HG03575 (cell line): ENCODE data around the gene ARMC5.
"Not testable (repeated sequence)": the region's sequence is repeated elsewhere in the genome, so short reads cannot be mapped to it uniquely, and the experiment has no call there.

ENCODE experiments used
- ATAC-seq: cut with Tn5 transposase; IDR thresholded peaks from one replicate; pipeline ENCODE4 v1.9.1; 2021; ENCODE audit not compliant: unreplicated experiment, insufficient number of reproducible peaks, low FRiP score; ENCODE audit errors: extremely low read depth

Gene ARMC5

DNA sequence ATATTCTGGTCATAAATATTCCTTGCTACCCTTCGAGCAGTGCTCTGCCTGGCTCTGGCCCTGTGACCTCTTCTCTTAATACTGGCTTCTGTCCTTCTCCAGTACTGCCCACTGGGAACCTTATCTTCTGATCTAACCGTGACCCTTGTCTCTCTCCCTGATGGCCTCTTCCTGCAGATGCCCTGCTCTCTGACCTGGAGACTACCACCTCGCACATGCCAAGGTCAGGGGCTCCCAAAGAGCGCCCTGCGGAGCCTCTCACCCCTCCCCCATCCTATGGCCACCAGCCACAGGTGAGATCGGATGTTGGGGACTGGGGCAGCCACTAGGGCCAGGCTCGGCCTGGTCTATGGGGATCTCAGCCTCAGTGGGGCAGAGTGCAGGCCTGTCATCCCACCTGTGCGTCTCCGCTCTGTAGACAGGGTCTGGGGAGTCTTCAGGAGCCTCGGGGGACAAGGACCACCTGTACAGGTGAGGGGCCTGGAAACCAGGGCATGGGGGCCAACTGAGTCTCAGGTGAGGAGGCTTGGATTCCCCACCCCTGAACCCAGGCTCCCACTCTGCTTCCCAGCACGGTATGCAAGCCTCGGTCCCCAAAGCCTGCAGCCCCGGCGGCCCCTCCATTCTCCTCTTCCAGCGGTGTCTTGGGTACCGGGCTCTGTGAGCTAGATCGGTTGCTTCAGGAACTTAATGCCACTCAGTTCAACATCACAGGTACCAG lies 14.1 kb downstream of the ARMC5 start:
- no peak for ATAC-seq

DNA sequence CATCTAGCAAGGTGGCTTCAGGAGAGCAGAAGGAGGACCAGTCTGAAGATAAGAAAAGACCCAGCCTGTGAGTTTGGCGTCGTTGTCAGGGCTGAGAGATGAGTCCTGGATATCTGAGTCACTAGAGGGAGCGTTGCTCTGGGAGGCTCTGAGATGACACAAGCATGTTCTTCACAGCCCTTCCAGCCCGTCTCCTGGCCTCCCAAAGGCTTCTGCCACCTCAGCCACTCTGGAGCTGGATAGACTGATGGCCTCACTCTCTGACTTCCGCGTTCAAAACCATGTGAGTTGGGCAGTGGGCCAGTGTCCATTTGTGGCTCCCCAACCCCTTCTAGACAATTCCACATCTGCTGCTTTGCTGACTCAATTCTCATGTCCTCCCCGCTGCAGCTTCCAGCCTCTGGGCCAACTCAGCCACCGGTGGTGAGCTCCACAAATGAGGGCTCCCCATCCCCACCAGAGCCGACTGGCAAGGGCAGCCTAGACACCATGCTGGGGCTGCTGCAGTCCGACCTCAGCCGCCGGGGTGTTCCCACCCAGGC lies 14.9 kb downstream of the ARMC5 start:
- ATAC-seq: no peak

DNA sequence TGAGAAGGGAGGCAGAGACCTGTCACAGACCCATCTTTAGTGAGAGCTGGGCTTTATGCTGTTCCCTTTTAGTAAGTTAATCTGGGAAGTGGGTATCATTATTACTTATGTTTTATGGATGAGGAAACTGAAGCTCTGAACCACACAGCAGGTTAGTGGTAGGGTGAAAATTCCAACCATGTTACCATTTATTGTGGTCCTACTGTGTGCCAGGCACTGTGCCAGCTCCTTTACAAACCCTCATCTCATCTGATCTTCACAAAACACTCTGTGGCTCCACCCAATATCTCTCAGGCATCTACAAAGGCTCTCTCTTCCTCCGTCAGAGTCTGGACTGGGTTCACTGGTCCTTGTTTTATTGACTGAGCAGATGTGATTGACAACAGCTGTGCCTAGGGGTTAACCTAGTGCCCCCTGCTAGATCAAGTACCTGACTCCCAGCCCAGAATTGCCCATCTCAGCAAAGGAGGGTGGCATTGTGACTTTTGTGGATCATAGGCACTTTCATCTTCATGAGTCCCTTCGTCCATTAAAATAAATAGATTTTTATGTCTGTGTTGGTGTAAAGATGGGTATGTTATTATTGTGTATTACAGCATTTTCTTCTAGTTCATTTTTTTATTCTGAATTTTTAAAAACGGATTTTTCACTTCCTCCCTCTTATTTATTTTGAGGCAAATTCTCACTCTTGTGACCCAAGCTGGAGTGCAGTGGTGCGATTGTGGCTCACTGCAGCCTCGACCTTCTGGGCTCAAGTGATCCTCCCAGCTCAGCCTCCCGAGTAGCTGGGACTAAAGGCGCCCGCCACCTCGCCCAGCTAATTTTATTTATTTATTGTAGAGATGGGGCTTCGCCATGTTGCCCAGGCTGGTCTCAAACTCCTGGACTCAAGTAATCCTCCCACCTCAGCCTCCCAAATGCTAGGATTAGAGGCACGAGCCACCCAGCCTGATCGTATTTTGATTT lies 15.8 kb downstream of the ARMC5 start:
- no peak for ATAC-seq

DNA sequence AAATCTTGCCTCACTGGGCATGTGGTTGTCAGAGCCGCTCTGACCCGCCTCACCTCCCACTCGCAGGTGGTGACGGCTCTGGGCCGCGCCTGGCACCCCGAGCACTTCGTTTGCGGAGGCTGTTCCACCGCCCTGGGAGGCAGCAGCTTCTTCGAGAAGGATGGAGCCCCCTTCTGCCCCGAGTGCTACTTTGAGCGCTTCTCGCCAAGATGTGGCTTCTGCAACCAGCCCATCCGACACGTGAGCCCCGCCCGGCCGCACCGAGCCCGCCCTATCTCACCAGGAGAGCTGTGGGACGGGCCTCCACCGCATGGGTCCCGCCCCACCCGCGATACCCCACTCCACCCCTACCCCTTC lies 16.6 kb downstream of the ARMC5 start:
- ATAC-seq: no peak

DNA sequence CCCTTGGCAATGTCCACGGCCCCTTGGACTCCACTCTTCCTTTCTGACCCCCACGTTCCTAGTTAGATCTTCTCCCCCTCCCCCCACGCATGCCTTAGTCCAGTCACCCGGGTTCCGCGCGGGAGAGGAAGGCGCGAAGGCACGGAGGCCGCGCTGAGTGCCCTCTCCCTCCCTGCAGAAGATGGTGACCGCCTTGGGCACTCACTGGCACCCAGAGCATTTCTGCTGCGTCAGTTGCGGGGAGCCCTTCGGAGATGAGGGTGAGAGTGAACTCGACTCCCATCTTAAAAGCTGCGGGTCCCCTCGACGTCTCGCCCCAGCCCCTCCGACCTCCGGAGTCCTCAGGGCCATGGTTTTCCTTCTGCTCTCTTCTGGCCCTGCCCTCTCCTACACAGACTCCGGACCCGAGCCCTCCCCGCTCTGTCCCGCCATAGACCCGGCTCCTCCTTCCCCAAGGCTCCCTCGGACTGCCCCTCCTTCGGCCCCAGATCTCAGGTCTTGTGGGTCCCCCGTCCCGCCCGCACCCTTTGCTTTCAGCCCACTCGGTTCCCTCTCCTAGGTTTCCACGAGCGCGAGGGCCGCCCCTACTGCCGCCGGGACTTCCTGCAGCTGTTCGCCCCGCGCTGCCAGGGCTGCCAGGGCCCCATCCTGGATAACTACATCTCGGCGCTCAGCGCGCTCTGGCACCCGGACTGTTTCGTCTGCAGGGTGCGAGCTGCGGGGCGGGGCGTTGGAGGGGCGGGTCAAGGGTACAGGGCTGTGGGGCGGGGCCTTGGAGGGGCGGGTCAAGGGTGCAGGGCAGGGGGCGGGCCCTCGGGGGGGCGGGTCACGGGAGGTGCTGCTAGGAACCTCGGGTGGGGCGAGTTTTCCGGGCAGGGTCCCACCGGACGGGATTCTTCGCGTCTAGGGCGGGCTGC lies 17.3 kb downstream of the ARMC5 start:
- ATAC-seq: no peak

DNA sequence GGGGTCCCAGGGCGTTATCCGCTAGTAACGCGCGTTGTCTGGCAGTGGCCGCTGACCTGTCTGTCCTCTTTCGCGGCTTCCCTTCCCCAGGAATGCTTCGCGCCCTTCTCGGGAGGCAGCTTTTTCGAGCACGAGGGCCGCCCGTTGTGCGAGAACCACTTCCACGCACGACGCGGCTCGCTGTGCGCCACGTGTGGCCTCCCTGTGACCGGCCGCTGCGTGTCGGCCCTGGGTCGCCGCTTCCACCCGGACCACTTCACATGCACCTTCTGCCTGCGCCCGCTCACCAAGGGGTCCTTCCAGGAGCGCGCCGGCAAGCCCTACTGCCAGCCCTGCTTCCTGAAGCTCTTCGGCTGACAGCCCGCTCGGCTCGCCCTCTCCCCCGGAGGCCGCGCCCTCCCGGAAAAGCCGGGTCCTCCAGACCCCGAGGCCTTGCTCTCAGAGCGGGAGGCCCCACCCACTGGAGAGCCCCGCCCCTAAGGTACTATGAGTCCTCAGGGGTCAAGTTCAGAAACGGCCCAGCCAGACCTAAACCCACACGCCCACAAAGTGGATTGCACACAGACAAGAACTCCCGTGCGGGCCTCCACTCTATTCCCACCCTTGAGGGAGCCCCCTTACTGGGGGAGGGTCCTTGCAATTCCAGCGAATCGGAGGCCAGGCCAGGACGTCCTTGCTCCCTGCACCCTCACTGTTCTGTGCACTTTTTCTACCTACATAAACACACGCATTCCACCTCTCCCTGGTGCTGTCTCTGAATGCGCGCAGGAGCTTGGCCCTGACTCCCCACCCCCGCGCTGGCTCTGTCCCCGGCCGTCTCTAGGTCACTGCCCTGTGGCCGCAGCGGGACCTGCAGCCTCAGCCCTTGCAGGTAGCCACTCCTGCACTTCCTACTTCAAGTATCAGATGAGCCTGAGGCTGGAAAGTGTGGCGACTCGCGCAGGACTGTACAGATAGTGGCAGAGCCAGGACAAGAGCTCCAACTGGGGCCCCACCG lies 18.2 kb downstream of the ARMC5 start:
- ATAC-seq: no peak

- no peak for ATAC-seq
Measured at GRCh38 chr16:31478956-31479355, 19.7 kb downstream of the ARMC5 start.

DNA sequence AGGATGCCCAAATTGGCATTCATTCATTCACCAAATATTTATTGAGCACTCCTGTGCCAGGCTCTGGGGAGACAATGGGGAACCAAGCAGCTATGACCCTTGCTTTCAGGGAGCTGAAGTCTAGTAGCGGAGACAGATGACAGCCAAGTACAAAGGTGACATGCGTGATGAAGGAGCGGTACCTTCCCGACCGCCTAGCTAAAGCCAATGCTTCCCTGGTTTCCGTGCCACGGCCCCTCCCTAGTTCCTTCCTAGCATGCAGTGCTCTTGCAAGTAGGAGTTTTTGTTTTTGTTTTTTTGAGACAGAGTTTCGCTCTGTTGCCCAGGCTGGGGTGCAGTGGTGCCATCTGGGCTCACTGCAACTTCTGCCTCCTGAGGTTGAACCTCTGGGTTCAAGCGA lies 20.4 kb downstream of the ARMC5 start:
- ATAC-seq: no peak

DNA sequence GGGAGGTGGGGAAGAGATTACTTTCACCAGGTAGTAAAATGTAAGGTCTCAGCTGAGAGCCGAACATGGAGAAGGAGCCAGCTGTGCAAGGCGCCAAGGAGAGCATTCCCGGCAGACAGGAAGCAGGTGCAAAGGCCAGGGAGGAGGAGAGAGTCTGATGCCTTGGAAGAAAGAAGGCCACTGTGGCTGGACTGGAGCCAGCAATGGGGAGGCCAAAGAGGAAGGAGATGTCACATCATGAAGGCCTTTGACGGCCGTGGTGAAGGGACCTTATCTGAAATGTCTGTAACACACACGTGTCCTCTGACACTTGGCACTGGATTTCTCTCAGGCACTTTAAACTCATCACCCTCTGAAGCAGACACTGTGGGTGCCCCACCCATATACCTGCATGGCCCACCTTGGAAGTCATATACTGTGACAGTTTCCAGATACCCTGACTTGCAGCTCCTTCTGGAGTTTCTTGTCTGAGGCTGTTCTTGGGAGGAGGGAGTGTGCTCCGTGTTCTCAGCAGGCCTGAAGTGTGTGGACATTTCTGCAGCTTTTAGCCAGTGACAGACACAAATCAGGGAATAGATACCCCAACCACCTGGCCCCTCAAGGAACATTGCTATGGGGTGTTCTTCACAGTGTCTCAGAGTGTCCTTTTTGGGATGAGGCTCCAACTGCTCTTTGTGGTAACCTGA lies 21.7 kb downstream of the ARMC5 start:
- ATAC-seq: no peak

- no peak for ATAC-seq
Measured at GRCh38 chr16:31483081-31483480, 23.8 kb downstream of the ARMC5 start, which contains the start of gene SLC5A2. SLC5A2 (plus strand) TSS chr16:31483123; CDS start chr16:31483137, 14 bp downstream.

DNA sequence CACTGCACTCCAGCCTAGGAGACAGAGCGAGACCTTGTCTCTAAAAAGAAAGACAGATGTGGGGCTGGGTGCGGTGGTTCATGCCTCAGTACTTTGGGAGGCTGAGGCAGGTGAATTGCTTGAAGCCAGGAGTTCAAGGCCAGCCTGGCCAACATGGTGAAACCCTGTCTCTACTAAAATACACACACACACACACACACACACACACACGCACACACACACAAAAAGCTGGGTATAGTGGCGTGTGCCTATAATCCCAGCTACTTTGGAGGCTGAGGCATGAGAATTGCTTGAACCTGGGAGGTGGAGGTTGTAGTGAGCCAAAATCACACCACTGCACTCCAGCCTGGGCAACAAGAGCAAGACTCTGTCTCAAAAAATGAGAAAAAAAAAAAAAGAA lies 24.7 kb downstream of the ARMC5 start:
- not testable (repeated sequence) for ATAC-seq

DNA sequence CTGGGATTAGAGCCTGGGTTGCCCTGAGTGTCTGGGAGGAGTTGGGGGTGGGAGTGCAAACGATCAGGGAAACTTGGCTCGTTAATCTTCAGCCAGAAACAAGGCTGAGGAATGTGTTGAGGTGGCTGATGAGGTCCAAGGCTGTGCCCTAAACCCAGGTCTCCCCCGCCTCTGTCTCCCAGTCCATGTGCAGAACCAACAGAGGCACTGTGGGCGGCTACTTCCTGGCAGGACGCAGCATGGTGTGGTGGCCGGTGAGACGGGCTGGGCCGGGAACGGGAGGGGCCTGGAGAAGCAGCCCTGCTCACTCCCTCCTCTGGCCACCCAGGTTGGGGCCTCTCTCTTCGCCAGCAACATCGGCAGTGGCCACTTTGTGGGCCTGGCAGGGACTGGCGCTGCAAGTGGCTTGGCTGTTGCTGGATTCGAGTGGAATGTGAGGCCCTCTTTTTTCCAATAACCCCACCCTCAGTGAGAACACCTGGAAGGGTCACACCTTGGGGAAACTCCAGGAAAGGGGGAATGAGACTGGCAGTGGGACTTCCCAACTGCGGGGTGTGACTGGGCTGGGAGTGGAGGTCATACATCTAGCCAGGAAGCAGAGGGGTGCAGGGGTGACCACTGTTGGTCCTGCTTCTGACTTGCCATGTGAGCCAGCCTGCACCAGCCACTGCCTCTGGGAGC lies 25.3 kb downstream of the ARMC5 start:
- no peak for ATAC-seq

DNA sequence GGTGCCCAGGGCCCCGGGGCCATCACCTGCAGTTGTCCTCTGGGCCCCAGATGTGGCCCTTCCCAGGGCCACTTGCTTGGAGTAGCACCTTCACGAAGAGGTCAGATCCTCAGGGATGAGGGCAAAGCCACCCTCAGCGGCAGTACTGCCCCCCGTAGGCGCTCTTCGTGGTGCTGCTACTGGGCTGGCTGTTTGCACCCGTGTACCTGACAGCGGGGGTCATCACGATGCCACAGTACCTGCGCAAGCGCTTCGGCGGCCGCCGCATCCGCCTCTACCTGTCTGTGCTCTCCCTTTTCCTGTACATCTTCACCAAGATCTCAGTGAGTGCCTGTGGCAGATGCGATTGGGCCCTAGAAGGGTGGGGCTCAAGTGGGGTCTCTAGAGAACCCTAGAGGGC lies 26.3 kb downstream of the ARMC5 start:
- ATAC-seq: no peak

DNA sequence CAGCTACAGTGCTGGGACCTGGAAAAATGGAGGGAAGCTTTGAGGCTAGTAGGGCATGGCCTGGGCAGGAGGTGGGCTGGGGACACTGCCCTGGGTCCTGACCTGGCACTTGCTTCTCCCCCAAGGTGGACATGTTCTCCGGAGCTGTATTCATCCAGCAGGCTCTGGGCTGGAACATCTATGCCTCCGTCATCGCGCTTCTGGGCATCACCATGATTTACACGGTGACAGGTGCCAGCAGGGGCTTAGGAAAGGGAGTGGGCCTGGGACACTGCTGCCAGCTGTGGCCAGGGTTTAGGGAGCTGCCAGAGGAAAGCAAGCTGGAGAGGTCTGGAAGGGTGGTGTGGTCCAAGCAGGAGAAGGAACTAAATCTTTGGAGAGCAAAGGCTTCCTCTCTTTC lies 26.7 kb downstream of the ARMC5 start:
- no peak for ATAC-seq

- ATAC-seq: no peak
Measured at GRCh38 chr16:31487071-31487719, 27.9 kb downstream of the ARMC5 start.

DNA sequence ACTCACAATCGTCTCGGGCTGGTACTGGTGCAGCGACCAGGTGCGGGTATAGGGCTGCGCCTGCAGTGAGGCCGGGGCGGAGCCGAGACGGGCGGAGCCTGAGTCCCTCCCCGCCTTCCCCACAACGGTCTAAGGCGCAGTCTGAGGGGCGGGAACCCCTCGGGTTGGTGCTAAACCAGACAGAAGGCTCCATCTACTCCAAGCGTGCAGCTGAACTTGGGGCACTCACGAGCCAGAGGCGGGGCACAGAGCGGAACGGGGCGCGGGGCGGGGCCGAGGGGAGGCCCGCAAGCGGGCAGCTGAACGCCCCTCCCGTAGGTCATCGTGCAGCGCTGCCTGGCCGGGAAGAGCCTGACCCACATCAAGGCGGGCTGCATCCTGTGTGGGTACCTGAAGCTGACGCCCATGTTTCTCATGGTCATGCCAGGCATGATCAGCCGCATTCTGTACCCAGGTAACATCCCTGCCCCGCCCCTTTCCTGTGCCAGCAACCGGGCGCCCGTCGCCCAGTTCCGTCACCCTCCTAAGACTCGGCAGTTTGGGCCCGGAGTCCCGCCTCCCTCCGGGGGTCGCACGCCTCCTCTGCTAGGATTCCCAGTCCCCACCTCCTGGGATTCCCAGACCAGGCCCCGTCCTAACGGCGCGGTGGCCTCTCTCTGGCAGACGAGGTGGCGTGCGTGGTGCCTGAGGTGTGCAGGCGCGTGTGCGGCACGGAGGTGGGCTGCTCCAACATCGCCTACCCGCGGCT lies 28.6 kb downstream of the ARMC5 start:
- no peak for ATAC-seq
